ENCODE results near the gene TRIM46. TPM values are rescaled to one million over a fixed set of nuclear protein-coding genes. Genes with fewer than 3 reads are reported as not detected.

TRIM46 gene
- total RNA-seq, 1 experiment from 2014 or later: 4.1 TPM

DNA sequence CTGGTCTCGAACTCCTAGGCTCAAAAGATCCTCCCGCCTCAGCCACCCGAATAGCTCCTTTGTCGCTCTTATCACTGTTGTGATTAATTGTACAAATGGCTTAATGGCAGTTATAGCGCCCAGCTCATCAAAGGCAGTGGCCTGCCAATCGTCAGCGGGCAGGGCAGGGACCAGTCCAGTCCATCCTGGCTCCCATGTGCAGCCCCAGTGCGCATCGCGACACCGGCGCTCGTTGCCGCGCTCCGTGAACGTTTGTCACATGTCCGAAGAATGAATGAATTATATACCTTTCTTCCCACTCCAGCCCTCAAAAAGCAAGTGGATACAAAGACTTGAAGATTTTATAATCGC lies 53.2 kb downstream of the TRIM46 start:
- DNase-seq (peak; percentile 55), ATAC-seq (peak; percentile 48)
- Histone ChIP-seq H3K9ac (ENCODE audit: low read length) (peak overlapping the region; percentile 87), H3K9me3 (ENCODE audit: low read length) (no peaks in the 10 kb centered on the region), H3K4me3 (ENCODE audit: low read length) (peak overlapping the region; percentile 76), H3K4me2 (ENCODE audit: low read length) (peak overlapping the region; percentile 82), H3K4me1 (ENCODE audit: insufficient read depth, low read length) (peaks cover 45% of the 10 kb centered on the region), H3K79me2 (ENCODE audit: low read length) (peaks cover 25% of the 10 kb centered on the region), H3F3A (ENCODE audit: low read length, unreplicated experiment) (no peaks in the 10 kb centered on the region), H3K36me3 (ENCODE audit: low read depth, low read length) (no peaks in the 10 kb centered on the region), H2AFZ (ENCODE audit: low read length) (peak overlapping the region; percentile 73), H4K20me1 (ENCODE audit: low read length) (no peaks in the 10 kb centered on the region), H3K27me3 (ENCODE audit: low read length) (no peaks in the 10 kb centered on the region), H3K27ac (ENCODE audit: low read length) (peak overlapping the region; percentile 55), H3K9me2 (replicated peaks; ENCODE audit: low read length) (no peaks in the 10 kb centered on the region)
- intact Hi-C loops (cut with micrococcal nuclease): loop anchor here (1.0 to 5.0 kb wide), 3 partner anchors 20 to 51 kb away; partner anchors contain the start of gene THBS3
- ChIA-PET POLR2A (ENCODE audit: unreplicated experiment) (interaction anchor here (0.6 kb wide), 1 partner anchor 33 kb away, joined by 3 read pairs; no protein-coding TSS in a partner anchor), CTCF (interaction anchor here (1.3 to 2.0 kb wide), 3 partner anchors 20 to 54 kb away, joined by 6 to 9 read pairs (median 7); partner anchors contain the start of genes KRTCAP2 and THBS3)
- TSS peak; percentile 90 for BruUV-seq (replicated peaks)
- TF ChIP-seq, protein P1, sequence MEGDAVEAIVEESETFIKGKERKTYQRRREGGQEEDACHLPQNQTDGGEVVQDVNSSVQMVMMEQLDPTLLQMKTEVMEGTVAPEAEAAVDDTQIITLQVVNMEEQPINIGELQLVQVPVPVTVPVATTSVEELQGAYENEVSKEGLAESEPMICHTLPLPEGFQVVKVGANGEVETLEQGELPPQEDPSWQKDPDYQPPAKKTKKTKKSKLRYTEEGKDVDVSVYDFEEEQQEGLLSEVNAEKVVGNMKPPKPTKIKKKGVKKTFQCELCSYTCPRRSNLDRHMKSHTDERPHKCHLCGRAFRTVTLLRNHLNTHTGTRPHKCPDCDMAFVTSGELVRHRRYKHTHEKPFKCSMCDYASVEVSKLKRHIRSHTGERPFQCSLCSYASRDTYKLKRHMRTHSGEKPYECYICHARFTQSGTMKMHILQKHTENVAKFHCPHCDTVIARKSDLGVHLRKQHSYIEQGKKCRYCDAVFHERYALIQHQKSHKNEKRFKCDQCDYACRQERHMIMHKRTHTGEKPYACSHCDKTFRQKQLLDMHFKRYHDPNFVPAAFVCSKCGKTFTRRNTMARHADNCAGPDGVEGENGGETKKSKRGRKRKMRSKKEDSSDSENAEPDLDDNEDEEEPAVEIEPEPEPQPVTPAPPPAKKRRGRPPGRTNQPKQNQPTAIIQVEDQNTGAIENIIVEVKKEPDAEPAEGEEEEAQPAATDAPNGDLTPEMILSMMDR (conservative IDR thresholded peaks at IDR 0.05; ENCODE audit: low read depth, low read length): peak; percentile 37
- no peak for TF ChIP-seq EZH2phosphoT487 (IDR thresholded peaks at IDR 0.05; ENCODE audit: borderline replicate concordance, low read length)

DNA sequence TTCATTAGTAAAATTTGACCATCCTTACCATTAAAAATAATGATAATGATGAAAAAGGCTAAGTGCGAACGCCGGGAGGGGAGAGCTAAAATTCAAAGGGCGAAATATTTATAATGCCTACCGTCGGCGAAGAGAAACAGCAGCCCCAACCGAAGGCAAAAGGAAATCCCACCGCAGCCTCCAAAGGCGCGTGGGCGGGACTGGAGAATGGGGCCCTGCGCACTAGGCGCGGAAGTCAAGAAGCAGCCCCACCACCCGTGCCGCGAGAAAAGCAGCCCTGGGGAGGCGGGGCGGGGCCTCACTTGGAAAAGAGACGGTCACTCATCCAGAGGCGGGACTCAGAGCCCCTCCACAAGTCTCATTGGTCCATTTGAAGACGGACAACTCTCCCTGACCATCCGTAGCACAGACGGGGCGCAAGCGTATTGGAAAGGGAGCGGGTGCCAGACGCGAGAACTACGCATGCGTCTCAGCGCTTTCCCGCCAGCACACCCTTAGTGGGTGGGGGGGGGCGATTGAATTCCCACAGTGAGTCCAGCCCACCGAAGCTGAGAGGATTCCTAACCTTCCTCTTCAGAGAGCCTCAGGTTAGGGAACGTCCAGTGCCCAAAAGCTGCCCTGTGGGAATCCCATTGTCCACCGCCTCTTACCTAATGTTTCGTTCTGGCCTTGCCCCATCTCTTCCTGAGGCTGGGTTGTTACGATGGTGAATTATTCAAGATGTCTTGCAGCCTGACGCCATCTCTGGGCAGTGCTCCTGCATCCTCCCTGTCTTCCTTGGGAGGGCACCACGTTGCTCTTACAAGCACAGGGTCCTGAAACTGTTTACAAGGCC lies 53.8 kb downstream of the TRIM46 start:
- no peaks in the 10 kb centered on the region for H3K36me3 ChIP-seq (ENCODE audit: low read depth, low read length)
- peak overlapping the region; percentile 76 for H3K4me3 ChIP-seq (ENCODE audit: low read length)
- peak overlapping the region; percentile 87 for H3K9ac ChIP-seq (ENCODE audit: low read length)
- peaks cover 25% of the 10 kb centered on the region for H3K79me2 ChIP-seq (ENCODE audit: low read length)
- peak overlapping the region; percentile 89 for H2AFZ ChIP-seq (ENCODE audit: low read length)
- no peaks in the 10 kb centered on the region for H3K27me3 ChIP-seq (ENCODE audit: low read length)
- POLR2A ChIA-PET (ENCODE audit: unreplicated experiment): interaction anchor here (0.6 kb wide), 2 partner anchors 33 to 1509 kb away, joined by 3 read pairs; no protein-coding TSS in a partner anchor
- no peaks in the 10 kb centered on the region for H4K20me1 ChIP-seq (ENCODE audit: low read length)
- H3K9me2 ChIP-seq (replicated peaks; ENCODE audit: low read length): no peaks in the 10 kb centered on the region
- CTCF ChIA-PET: interaction anchor here (1.3 to 2.0 kb wide), 3 partner anchors 20 to 55 kb away, joined by 6 to 9 read pairs (median 7); partner anchors contain the start of genes KRTCAP2 and THBS3
- intact Hi-C loops (cut with micrococcal nuclease): loop anchor here (1.0 to 5.0 kb wide), 2 partner anchors 20 to 35 kb away; partner anchors contain the start of gene THBS3
- DNase-seq (peak; percentile 100), ATAC-seq (peak; percentile 96)
- TF ChIP-seq, protein P1 (conservative IDR thresholded peaks at IDR 0.05; ENCODE audit: low read depth, low read length): no peak
- TF ChIP-seq EZH2 (IDR thresholded peaks at IDR 0.05; ENCODE audit: low read length, unreplicated experiment) (no peak), EZH2phosphoT487 (IDR thresholded peaks at IDR 0.05; ENCODE audit: borderline replicate concordance, low read length) (no peak)
- BruUV-seq (replicated peaks): TSS peak; percentile 98
- no peaks in the 10 kb centered on the region for H3F3A ChIP-seq (ENCODE audit: low read length, unreplicated experiment)
- H3K4me2 ChIP-seq (ENCODE audit: low read length): peak overlapping the region; percentile 82
- H3K9me3 ChIP-seq (ENCODE audit: low read length): no peaks in the 10 kb centered on the region
- H3K27ac ChIP-seq (ENCODE audit: low read length): peak overlapping the region; percentile 55
- peaks cover 45% of the 10 kb centered on the region for H3K4me1 ChIP-seq (ENCODE audit: insufficient read depth, low read length)

All from PC-3 (cell line).